Uterus (tissue), 4 donors: ENCODE data around the gene PPP1R26. TPM values are rescaled to one million over a fixed set of nuclear protein-coding genes. Genes with fewer than 3 reads are reported as not detected.

ENCODE experiments used
- DNase-seq, 2 donors: peaks; one replicate each; pipeline ENCODE4 v3.0.0-alpha.2; 2019 to 2020
- H3K27ac ChIP-seq, 2 donors: fragments of 200-600 bp; sonication (generic); 1 replicate in 1 of 2; 2 replicates in 1 of 2; pipeline ENCODE4 v1.5.1; 2016 to 2018
- H3K27me3 ChIP-seq, 2 donors: fragments of 200-600 bp; sonication (generic); one replicate each; pipeline ENCODE4 v1.5.1; 2018 to 2019; ENCODE audit warnings: control low read depth in 1 of 2
- H3K36me3 ChIP-seq, 2 donors: fragments of 200-600 bp; sonication (generic); one replicate each; pipeline ENCODE4 v1.5.1; 2019; ENCODE audit warnings: control low read depth in 1 of 2
- H3K4me1 ChIP-seq, 2 donors: fragments of 200-600 bp; sonication (generic); one replicate each; pipeline ENCODE4 v1.5.1; 2018 to 2019; ENCODE audit warnings: control low read depth in 1 of 2
- H3K4me3 ChIP-seq, 2 donors: fragments of 200-600 bp; sonication (generic); 1 replicate in 1 of 2; 2 replicates in 1 of 2; pipeline ENCODE4 v1.5.1; 2018 to 2019; ENCODE audit warnings: mild to moderate bottlenecking in 1 of 2
- H3K9me3 ChIP-seq, 2 donors: fragments of 200-600 bp; sonication (generic); one replicate each; pipeline ENCODE4 v1.5.1; 2019; ENCODE audit warnings: control low read depth in 1 of 2
- CTCF ChIP-seq, 4 experiments: fragments of 200-600 bp in 2 of 4; fragments of 450-650 bp in 2 of 4; sonication (generic) in 2 of 4; IDR thresholded peaks; one replicate each; pipeline ENCODE4 v1.5.1; 2016 to 2019; ENCODE audit warnings: antibody characterized with exemption in 4 of 4, mild to moderate bottlenecking in 2 of 4, moderate library complexity in 1 of 4
- POLR2A ChIP-seq, 2 donors: fragments of 450-650 bp; IDR thresholded peaks; one replicate each; pipeline ENCODE4 v1.6.1; 2016; ENCODE audit warnings: antibody characterized with exemption in 2 of 2, mild to moderate bottlenecking in 1 of 2, moderate library complexity in 1 of 2
- intact Hi-C: fragments of 100-400 bp; cut with DNase I; formaldehyde crosslinking; loops from one replicate; pipeline ENCODE4 v1.15.1; 2023; ENCODE audit warnings: low total_unique reads
- total RNA-seq, 4 donors: library from RNA; depleted of rRNA in 3 of 4; stranded (reverse); fragments of >200 nt in 3 of 4; gene quantifications; one replicate each; pipeline versions ENCODE4 v1.1.0 to v1.2.4, GENCODE V29; 2014 to 2023
- donor health status: DM: yes; HTN: yes; CAD: no.

Gene PPP1R26
- total RNA-seq, 4 donors from 2014 or later: 3.6 to 16.4 (median 10.6) TPM

DNA sequence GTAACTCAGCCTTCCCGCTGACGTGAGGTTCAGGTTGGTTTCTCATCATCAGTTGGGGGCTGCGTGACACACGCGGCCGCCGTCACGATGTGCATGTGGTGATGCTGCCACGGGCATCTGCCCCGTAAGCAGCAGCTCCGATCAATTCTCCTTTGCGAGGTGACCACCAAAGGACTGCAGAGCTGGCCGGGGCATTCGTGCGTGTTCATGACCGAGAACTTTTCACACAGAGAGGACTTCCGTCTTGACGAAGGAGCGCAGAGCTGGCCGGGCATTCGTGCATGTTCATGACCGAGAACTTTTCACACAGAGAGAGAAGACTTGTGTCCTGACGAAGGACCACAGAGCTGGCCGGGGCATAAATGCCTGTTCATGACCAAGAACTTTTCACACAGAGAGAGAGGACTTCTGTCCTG lies 37.8 kb downstream of the PPP1R26 start:
- DNase-seq: no peak
- no peak overlapping the region for H3K4me3 ChIP-seq
- TF ChIP-seq POLR2A (IDR thresholded peaks at IDR 0.05): no peak
- no peak for TF ChIP-seq CTCF (IDR thresholded peaks at IDR 0.05)
- H3K27ac ChIP-seq: no peak overlapping the region
- H3K27me3 ChIP-seq: no peaks in the 10 kb centered on the region
- no peaks in the 10 kb centered on the region for H3K36me3 ChIP-seq
- no peaks in the 10 kb centered on the region for H3K9me3 ChIP-seq
- intact Hi-C loops: no loop called here
- no peaks in the 10 kb centered on the region for H3K4me1 ChIP-seq

DNA sequence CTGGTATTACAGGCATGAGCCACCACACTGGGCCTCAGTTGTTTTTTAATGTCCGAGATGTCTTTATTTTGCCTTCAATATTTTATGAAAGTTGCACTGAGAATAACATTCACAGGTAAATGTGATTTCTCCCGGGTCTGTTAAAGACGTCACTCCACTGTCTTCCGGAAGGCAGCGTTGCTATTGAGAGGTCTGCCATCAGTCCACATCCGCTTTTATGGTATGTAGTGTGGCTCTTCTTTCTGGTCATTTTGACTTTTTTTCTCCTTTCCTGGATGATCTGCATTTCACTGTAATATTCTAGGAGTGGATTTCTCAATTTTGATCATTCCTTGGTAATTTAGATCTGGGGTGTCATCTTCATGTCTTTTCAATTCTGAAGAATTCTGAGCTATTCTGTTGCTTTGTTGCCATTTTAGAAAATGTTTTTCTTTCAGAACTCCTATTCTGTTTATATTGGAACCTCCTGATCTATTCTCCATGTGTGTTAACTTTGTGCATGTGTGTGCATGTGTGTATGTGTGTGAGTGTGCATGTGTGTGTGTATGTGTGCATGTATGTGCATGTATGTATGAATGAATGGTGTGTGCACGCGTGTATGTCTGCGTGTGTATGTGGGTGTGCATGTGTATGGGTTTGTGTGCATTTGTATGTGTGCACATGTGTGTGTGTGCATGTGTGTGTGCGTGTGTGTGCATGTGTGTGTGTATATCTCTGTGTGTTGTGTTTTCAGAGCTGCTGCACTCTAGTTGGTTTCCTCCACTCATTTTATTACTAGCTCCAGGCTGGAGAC lies 39.8 kb downstream of the PPP1R26 start:
- TF ChIP-seq CTCF (IDR thresholded peaks at IDR 0.05) (no peak), POLR2A (IDR thresholded peaks at IDR 0.05) (no peak)
- Histone ChIP-seq H3K27ac (no peak overlapping the region), H3K4me3 (no peak overlapping the region), H3K27me3 (no peaks in the 10 kb centered on the region), H3K4me1 (no peaks in the 10 kb centered on the region), H3K9me3 (no peaks in the 10 kb centered on the region), H3K36me3 (no peaks in the 10 kb centered on the region)
- DNase-seq: no peak
- intact Hi-C loops: no loop called here

DNA sequence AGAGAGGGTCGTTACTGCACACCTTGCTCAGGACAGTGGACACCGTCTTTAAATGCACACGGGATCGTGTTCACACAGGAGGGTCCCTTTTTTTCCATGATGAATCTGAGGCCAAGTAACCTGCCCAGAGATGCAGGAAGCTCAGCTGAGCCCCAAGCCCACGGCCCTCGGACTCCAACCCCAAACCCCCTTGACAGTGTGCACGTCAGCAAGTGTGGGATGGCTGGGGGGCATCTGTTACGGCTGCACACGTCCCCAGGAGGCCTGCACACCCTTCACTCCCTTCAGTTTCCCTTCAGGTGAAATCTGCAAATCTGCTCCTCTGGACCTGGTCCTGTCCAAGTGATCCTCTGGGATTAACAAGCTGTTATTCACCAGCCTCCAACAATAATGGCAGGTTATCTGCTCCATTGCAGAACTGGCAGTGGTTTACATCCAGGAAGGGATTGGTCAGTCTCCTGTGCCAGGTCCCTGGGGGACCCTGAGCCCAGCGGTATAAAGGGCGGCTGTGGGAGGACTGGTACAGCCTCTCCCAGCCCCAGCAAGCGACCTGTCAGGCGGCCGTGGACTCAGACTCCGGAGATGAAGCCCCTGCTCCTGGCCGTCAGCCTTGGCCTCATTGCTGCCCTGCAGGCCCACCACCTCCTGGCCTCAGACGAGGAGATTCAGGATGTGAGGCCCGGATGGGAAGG lies 41.5 kb downstream of the PPP1R26 start, which contains the start of gene LCN1:
LCN1 (plus strand) TSS at position 525 of the 692 bp plus-strand sequence; CDS start at position 583, 58 bp downstream.
- TF ChIP-seq POLR2A (IDR thresholded peaks at IDR 0.05) (no peak), CTCF (IDR thresholded peaks at IDR 0.05) (no peak)

GRCh38 chr9:135521608-135522095 lies 42.1 kb downstream of the PPP1R26 start:
- no peaks in the 10 kb centered on the region for H3K36me3 ChIP-seq
- no peaks in the 10 kb centered on the region for H3K4me1 ChIP-seq
- H3K27me3 ChIP-seq: no peaks in the 10 kb centered on the region
- no peak for TF ChIP-seq POLR2A (IDR thresholded peaks at IDR 0.05)
- no peak for TF ChIP-seq CTCF (IDR thresholded peaks at IDR 0.05)
- intact Hi-C loops: no loop called here
- no peaks in the 10 kb centered on the region for H3K9me3 ChIP-seq
- no peak overlapping the region for H3K4me3 ChIP-seq
- no peak overlapping the region for H3K27ac ChIP-seq
- DNase-seq: no peak

More for the DNA sequence above, 41.5 kb downstream of the PPP1R26 start, which contains the start of gene LCN1:
- Histone ChIP-seq H3K4me3 (no peak within 1 kb of the TSS), H3K9me3 (no peaks in the 10 kb centered on the region), H3K27me3 (no peaks in the 10 kb centered on the region), H3K36me3 (no peaks in the 10 kb centered on the region), H3K4me1 (no peaks in the 10 kb centered on the region), H3K27ac (no peak within 1 kb of the TSS)
- no peak for DNase-seq
- intact Hi-C loops: no loop called here
